GM19372 (cell line): ENCODE results near the gene ZBTB11.
"Not testable (repeated sequence)": the region's sequence is repeated elsewhere in the genome, so short reads cannot be mapped to it uniquely, and the experiment has no call there.

Source experiments
- ATAC-seq: cut with Tn5 transposase; IDR thresholded peaks from one replicate; pipeline ENCODE4 v1.9.1; 2021; ENCODE audit warnings: mild to moderate bottlenecking, low read depth, moderate library complexity; ENCODE audit not compliant: unreplicated experiment

ZBTB11 gene, protein sequence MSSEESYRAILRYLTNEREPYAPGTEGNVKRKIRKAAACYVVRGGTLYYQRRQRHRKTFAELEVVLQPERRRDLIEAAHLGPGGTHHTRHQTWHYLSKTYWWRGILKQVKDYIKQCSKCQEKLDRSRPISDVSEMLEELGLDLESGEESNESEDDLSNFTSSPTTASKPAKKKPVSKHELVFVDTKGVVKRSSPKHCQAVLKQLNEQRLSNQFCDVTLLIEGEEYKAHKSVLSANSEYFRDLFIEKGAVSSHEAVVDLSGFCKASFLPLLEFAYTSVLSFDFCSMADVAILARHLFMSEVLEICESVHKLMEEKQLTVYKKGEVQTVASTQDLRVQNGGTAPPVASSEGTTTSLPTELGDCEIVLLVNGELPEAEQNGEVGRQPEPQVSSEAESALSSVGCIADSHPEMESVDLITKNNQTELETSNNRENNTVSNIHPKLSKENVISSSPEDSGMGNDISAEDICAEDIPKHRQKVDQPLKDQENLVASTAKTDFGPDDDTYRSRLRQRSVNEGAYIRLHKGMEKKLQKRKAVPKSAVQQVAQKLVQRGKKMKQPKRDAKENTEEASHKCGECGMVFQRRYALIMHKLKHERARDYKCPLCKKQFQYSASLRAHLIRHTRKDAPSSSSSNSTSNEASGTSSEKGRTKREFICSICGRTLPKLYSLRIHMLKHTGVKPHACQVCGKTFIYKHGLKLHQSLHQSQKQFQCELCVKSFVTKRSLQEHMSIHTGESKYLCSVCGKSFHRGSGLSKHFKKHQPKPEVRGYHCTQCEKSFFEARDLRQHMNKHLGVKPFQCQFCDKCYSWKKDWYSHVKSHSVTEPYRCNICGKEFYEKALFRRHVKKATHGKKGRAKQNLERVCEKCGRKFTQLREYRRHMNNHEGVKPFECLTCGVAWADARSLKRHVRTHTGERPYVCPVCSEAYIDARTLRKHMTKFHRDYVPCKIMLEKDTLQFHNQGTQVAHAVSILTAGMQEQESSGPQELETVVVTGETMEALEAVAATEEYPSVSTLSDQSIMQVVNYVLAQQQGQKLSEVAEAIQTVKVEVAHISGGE

DNA sequence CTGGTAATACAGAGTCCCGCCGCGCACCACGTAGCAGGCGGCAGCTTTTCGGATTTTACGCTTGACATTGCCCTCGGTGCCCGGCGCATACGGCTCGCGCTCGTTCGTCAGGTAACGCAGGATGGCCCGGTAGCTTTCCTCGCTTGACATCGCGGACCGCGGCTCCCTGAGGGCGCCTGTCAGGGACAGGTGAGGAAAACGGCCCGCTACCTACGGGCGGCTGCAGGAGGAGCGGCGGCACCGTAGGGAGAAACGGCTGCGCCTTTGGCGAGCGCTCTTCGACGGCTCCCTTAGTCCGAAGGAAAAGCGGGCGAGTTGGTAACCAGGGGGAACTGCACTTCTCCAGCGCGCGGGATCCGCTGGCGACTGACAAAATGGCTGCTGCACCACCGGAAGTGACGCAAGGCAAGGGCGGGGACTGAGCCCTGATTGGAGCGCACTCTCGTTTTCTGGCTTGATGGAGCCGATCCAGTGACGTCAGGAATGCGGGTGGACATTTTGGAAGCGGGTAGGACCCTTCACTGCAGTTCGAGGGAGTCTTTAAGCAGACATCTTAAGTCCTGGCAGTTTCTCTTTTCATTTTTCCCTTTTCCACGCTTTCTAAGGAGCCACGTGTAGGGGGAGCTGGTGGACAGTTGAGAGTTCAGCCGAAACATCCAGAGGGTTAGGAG is at the start of gene ZBTB11:
ZBTB11 (minus strand) TSS at position 368 of the 671 bp plus-strand sequence; CDS start at position 150, 218 bp downstream.
- peak; percentile 69 for ATAC-seq

DNA sequence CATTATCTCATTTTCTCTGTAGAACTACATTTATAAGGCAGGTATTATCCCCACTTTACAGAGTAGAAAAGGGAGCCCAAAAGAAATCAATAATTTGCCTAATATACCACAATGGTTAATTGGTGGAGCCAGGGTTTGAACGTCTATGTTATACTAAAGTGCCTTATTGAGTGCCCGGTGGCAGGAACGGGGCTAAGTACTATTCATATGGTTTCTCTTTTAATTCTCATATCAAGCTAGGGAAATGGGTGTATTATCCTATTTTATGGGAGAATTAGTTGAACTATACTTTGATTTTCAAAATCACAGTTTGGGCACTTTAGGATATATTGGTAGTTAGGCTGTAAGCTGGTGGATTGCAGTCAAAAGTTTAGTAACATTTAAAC is 49.0 kb upstream of the ZBTB11 start:
- ATAC-seq = no peak

DNA sequence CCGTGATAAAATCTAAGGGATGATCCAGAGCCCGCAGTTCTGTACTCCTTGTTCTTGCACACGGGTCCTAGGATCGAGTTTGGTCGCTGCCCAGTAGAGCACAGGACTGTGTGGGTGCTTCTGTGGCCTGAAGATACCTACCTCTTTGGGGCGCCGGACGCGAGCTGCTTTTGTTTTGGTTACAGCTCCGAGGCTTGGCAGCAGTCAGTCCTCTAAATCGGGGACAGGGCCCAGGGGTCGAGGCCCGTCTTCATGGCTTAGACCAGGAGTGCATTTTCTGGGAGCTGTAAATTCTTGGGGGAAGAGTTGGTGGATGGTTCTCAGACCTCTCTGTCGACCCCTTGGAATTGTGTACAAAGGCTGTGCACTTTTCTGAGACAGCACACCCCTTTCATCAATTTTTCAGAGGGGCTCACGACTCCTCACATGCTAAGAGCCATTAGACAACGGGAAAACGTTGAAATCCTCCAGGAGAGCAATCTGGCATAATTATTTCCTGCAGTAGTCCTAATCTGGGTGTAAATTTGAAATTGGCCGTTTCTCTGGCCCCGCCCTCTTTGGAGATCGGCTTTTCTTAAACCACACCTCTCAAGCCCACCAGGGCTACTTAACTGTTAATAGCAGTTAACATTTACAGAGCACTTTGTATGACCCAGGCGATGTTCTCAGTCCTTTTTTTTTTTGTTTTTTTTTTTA is 48.4 kb upstream of the ZBTB11 start:
- ATAC-seq = peak; percentile 16

DNA sequence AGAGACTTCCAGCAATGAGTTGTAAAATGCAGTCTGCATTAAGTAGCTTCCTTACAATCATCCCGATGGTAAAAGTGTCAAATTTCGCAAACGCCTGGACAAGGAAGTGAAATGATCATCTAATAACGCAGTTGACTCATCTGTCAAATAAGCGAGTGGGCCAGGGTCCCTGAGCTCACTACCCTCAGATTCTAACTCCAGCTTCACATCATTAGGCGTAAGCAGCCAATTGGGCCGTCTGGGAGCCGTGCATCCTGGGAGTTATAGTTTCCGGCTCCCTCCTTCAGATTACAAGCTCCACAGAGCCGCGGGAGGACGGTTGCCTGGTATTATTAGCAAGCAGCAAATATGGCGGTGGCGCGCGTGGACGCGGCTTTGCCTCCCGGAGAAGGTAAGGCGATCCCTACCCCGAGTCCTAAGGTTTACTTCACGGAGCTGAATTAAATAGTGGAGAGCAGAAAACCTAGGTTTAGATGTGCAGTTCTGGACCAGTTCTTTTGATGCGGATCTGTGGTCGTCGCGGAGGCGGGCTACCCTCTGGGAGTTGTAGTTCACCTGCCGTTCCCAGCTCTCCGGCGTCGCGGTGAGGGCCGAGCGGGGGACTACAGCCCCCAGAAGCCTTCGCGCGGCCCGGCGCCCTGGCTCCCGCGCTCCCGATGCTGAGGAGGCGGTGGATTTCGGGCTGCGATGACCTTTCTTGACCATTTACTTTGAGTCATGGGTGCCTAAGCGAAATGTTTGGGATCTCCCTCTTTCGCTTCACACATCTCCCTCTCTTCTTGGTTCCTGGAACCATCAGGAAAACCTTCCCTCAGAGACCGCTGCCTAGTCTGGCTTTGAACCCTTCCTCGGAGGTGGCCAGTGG is 47.6 kb upstream of the ZBTB11 start, which contains the start of gene CEP97:
CEP97 (plus strand) TSS at position 286 of the 865 bp plus-strand sequence; CDS start at position 349, 63 bp downstream.
- peak; percentile 82 for ATAC-seq

DNA sequence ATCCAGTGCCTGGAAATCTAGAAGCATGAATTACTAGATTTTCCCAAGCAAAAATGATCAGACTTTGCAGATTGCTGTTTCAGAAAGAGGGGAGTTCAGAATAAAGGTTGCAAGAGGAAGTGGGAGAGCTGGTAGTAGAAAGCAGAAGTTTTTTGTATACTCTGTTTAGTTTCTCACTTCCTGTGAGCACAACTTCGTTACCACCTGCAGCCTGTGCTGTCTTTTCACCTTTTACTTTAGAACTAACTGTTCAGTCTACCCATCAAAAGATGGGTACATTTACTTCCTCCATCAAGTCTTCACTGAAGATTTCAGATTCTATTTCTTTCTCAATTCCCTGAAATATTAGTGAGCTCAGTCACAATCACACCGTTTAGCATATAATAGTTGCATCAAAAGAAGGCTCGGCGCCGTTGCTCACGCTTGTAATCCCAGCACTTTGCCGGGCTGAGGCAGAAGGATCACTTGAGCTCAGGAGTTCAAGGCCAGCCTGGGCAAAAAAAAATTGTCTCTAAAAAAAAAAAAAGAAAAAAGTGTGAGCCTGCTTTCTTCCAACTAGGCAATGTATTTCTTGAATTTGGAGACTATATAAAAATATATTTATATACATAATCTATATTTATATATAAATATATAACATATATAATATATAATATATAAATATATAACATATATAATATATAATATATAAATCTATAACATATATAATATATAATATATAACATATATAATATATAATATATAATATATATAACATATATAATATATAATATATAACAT is 45.7 kb upstream of the ZBTB11 start:
- ATAC-seq = peak; percentile 51

GRCh38 chr3:101720851-101721840 is 44.2 kb upstream of the ZBTB11 start:
- ATAC-seq = no peak

DNA sequence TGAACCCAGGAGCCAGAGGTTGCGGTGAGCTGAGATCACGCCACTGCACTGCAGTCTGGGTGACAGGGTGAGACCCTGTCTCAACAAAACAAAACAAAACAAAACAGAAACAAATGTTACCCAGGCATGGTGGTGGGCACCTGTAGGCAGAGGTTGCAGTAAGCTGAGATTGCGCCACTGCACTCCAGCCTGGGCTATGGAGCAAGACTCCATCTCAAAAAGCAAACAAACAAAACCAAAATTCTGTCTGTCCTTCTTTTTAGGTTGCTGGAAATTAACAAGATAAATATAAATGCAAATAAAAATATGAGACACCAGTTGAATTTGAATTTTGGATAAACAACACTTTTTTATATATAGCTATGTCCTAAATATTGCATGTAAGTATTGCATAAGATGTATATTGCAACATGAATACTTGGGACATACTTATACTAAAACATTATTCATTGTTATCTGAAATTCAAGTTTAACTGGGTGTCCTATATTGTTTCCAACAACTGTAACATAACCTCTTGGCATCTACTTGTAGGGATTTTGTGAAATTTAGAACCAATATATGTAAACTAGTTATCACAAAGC is 42.8 kb upstream of the ZBTB11 start:
- no peak for ATAC-seq

GRCh38 chr3:101718455-101718854 is 41.5 kb upstream of the ZBTB11 start:
- no peak for ATAC-seq

GRCh38 chr3:101709126-101709525 is 32.2 kb upstream of the ZBTB11 start:
- ATAC-seq = no peak

- not testable (repeated sequence) for ATAC-seq
Measured at GRCh38 chr3:101704639-101705038, 27.7 kb upstream of the ZBTB11 start.

- ATAC-seq = no peak
Measured at GRCh38 chr3:101703169-101703568, 26.2 kb upstream of the ZBTB11 start.

GRCh38 chr3:101702726-101703125 is 25.8 kb upstream of the ZBTB11 start:
- ATAC-seq = no peak

DNA sequence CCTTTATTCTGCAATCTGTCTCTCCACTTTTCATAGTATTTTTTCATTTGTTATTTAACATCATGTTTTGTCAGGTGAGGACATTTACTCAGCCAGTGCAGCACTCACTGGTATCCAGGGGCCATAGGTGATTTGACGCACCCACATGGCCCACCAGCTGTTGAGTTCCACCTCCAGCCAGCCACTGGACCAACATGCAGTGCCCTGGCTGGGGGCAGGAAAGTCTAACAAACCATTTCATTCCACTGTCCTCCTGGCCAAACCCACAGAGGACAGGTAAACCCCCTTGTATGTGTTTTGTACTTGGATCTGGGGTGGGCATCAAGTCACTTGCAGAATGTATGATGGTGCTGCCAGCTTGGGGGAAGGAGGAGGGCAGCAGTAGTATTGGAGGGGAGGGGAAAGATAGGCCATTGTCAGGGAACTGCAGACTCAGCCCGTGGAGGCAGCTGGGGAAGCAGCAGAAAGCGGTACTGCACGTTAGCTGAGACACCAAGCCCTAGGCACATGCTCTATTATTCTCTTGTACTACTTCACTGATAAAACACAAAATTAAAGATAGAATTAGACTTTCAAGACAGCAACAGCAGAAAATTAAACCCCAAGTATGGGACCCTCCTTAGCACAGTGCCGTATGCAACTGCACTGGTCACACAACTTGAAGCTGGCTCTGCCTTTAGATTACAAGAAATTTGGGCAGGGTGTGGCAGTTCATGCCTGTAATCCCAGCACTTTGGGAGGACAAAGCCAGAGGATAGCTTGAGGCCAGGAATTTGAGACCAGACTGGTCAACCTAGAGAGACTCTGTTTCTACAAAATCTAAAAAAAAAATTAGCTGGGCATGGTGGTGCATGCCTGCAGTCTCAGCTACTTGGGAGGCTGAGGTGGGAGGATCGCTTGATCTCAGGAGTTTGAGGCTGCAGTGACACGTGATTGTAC is 25.0 kb upstream of the ZBTB11 start:
- ATAC-seq = no peak

GRCh38 chr3:101695779-101696372 is 18.9 kb upstream of the ZBTB11 start:
- ATAC-seq = no peak

GRCh38 chr3:101694836-101695235 is 17.9 kb upstream of the ZBTB11 start:
- not testable (repeated sequence) for ATAC-seq
